Sigmoid colon (tissue), 4 donors: ENCODE data around the gene TRMT112.

Source experiments
- CTCF ChIP-seq, 4 experiments: fragments of 450-650 bp in 3 of 4; fragments of 200-600 bp in 1 of 4; IDR thresholded peaks; one replicate each; pipeline ENCODE4 v1.5.1; 2016 to 2019; ENCODE audit warnings: antibody characterized with exemption in 4 of 4, mild to moderate bottlenecking in 3 of 4, moderate library complexity in 2 of 4
- EP300 ChIP-seq, 4 donors: sonication (generic); formaldehyde crosslinking; IDR thresholded peaks; one replicate each; pipeline ENCODE4 v1.6.1; 2017; ENCODE audit warnings: antibody characterized with exemption in 4 of 4
- POLR2A ChIP-seq, 2 donors: fragments of 450-650 bp; IDR thresholded peaks; one replicate each; pipeline ENCODE4 v1.6.1; 2016; ENCODE audit warnings: antibody characterized with exemption in 2 of 2, mild to moderate bottlenecking in 2 of 2, moderate library complexity in 2 of 2

DNA sequence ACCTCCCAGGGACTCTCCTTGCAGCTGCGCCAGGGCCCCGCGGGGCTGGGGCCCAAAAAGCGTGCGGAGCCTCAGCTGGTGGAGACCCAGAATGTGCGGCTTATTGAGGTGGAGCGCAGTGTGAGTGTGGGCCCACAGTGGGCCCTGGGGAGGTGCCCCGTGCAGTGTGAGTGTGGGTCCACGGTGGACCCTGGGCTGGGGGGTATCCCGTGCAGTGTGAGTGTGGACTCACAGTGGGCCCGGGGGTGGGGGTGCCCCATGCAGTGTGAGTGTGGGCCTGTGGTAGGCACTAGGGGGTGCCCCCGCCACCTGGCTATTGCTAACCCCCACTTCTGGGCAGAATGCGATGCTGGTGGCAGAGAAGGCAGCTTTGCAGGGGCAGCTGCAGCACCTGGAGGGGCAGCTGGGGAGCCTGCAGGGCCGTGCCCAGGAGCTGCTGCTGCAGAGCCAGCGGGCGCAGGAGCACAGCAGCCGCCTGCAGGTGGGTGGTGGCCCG is 33.8 kb upstream of the TRMT112 start:
- no peak for TF ChIP-seq CTCF (IDR thresholded peaks at IDR 0.05)
- TF ChIP-seq POLR2A (IDR thresholded peaks at IDR 0.05), result no peak
- no peak for TF ChIP-seq EP300 (IDR thresholded peaks at IDR 0.05)
